ENCODE data around the gene MICU2.

- TF ChIP-seq CTCF (IDR thresholded peaks at IDR 0.05; ENCODE audit: low read length): no peak
- TF ChIP-seq EZH2 (IDR thresholded peaks at IDR 0.05; ENCODE audit: borderline replicate concordance, low read length): no peak
These were observed 32.7 kb upstream of the MICU2 start for GRCh38 chr13:21636656-21637055.
